HEK293 (cell line): ENCODE data around the gene SEMA3F.

Experiments used
- CTCF ChIA-PET: fragments of 350-600 bp; formaldehyde crosslinking; extraction: SDS; loops from one replicate; lab custom pipeline; 2021; ENCODE audit warnings: antibody characterized with exemption; lab: Yijun Ruan, JAX
- POLR2A ChIA-PET: fragments of 300-600 bp; formaldehyde crosslinking; extraction: SDS; loops from one replicate; lab custom pipeline; 2020; ENCODE audit warnings: antibody characterized with exemption, inconsistent platforms; lab: Yijun Ruan, JAX
- H3K27ac ChIP-seq: fragments of 200-500 bp; sonication (Bioruptor generic); 2 replicates; pipeline ENCODE4 v1.5.1; 2014; ENCODE audit warnings: low read depth, low read length, control low read depth, inconsistent platforms; ENCODE audit errors: extremely low read depth
- H3K36me3 ChIP-seq, 2 experiments: fragments of 200-500 bp in 1 of 2; sonication (Bioruptor generic) in 1 of 2; 1 replicate in 1 of 2; 2 replicates in 1 of 2; pipeline ENCODE4 v1.5.1; 2014 to 2017; ENCODE audit warnings: inconsistent platforms in 2 of 2, low read length in 2 of 2; ENCODE audit not compliant: control insufficient read depth in 2 of 2, insufficient read depth in 1 of 2
- H3K4me1 ChIP-seq: fragments of 200-500 bp; sonication (Bioruptor generic); 2 replicates; pipeline ENCODE4 v1.5.1; 2014; ENCODE audit warnings: mild to moderate bottlenecking, low read length, inconsistent platforms; ENCODE audit not compliant: control insufficient read depth, insufficient read depth
- H3K4me3 ChIP-seq: 2 replicates; pipeline ENCODE4 v1.5.1; 2011; ENCODE audit warnings: low read depth, mild to moderate bottlenecking, control low read depth, low read length, moderate library complexity
- H3K9me3 ChIP-seq: fragments of 200-500 bp; sonication (Bioruptor generic); 2 replicates; pipeline ENCODE4 v1.5.1; 2014; ENCODE audit warnings: low read depth, low read length, inconsistent platforms; ENCODE audit not compliant: control insufficient read depth, insufficient read depth
- GLI2 ChIP-seq: fragments of 450-650 bp; formaldehyde crosslinking; IDR thresholded peaks from 2 replicates; pipeline ENCODE4; 2017; ENCODE audit warnings: missing biosample characterization, missing genetic modification characterization, low read depth, borderline replicate concordance
- KLF1 ChIP-seq: fragments of 450-650 bp; formaldehyde crosslinking; IDR thresholded peaks from 2 replicates; pipeline ENCODE4 v1.5.1; 2016; ENCODE audit warnings: missing biosample characterization, missing genetic modification characterization
- OVOL3 ChIP-seq: fragments of 450-650 bp; formaldehyde crosslinking; IDR thresholded peaks from 2 replicates; pipeline ENCODE4 v1.5.1; 2016; ENCODE audit warnings: missing biosample characterization, missing genetic modification characterization
- WT1 ChIP-seq: fragments of 450-650 bp; formaldehyde crosslinking; IDR thresholded peaks from 2 replicates; pipeline ENCODE4 v1.5.1; 2016; ENCODE audit warnings: missing biosample characterization, missing genetic modification characterization
- ZBTB17 ChIP-seq: fragments of 450-650 bp; formaldehyde crosslinking; IDR thresholded peaks from 2 replicates; pipeline ENCODE4 v1.5.1; 2016; ENCODE audit warnings: missing biosample characterization, missing genetic modification characterization
- ZNF121 ChIP-seq: fragments of 450-650 bp; formaldehyde crosslinking; IDR thresholded peaks from 2 replicates; pipeline ENCODE4 v1.5.1; 2016; ENCODE audit warnings: missing biosample characterization, missing genetic modification characterization
- ZNF2 ChIP-seq: fragments of 450-650 bp; formaldehyde crosslinking; IDR thresholded peaks from 2 replicates; pipeline ENCODE4 v1.5.1; 2016; ENCODE audit warnings: missing biosample characterization, missing genetic modification characterization
- ZNF202 ChIP-seq: fragments of 450-650 bp; formaldehyde crosslinking; IDR thresholded peaks from 2 replicates; pipeline ENCODE4 v1.5.1; 2016; ENCODE audit warnings: missing biosample characterization, missing genetic modification characterization, borderline replicate concordance
- ZNF311 ChIP-seq: fragments of 450-650 bp; formaldehyde crosslinking; IDR thresholded peaks from 2 replicates; pipeline ENCODE4 v1.5.1; 2017; ENCODE audit warnings: missing biosample characterization, missing genetic modification characterization, borderline replicate concordance
- ZNF391 ChIP-seq: fragments of 450-650 bp; formaldehyde crosslinking; IDR thresholded peaks from 2 replicates; pipeline ENCODE4 v1.5.1; 2016; ENCODE audit warnings: low read depth, missing biosample characterization, missing genetic modification characterization, borderline replicate concordance
- ZNF560 ChIP-seq: fragments of 450-650 bp; formaldehyde crosslinking; IDR thresholded peaks from 2 replicates; pipeline ENCODE4 v1.5.1; 2017; ENCODE audit warnings: missing biosample characterization, missing genetic modification characterization, borderline replicate concordance
- ZNF623 ChIP-seq: fragments of 450-650 bp; formaldehyde crosslinking; IDR thresholded peaks from 2 replicates; pipeline ENCODE4 v1.5.1; 2016; ENCODE audit warnings: missing biosample characterization, missing genetic modification characterization
- ZNF629 ChIP-seq: fragments of 450-650 bp; formaldehyde crosslinking; IDR thresholded peaks from 2 replicates; pipeline ENCODE4 v1.5.1; 2017; ENCODE audit warnings: missing biosample characterization, missing genetic modification characterization
- TF ChIP-seq, protein P1 (sequence below): fragments of 450-650 bp; formaldehyde crosslinking; IDR thresholded peaks from 2 replicates; pipeline ENCODE4 v1.5.1; 2017; ENCODE audit warnings: missing biosample characterization, missing genetic modification characterization
- TF ChIP-seq, protein P2 (sequence below): fragments of 450-650 bp; formaldehyde crosslinking; IDR thresholded peaks from 2 replicates; pipeline ENCODE4 v1.5.1; 2016; ENCODE audit warnings: missing biosample characterization, missing genetic modification characterization
- TF ChIP-seq, protein P3 (sequence below): fragments of 450-650 bp; formaldehyde crosslinking; IDR thresholded peaks from 2 replicates; pipeline ENCODE4 v1.5.1; 2016; ENCODE audit warnings: missing biosample characterization, missing genetic modification characterization
- TF ChIP-seq, protein P4 (sequence below): fragments of 450-650 bp; formaldehyde crosslinking; IDR thresholded peaks from 2 replicates; pipeline ENCODE4 v1.5.1; 2016; ENCODE audit warnings: missing biosample characterization, missing genetic modification characterization

Gene SEMA3F

DNA sequence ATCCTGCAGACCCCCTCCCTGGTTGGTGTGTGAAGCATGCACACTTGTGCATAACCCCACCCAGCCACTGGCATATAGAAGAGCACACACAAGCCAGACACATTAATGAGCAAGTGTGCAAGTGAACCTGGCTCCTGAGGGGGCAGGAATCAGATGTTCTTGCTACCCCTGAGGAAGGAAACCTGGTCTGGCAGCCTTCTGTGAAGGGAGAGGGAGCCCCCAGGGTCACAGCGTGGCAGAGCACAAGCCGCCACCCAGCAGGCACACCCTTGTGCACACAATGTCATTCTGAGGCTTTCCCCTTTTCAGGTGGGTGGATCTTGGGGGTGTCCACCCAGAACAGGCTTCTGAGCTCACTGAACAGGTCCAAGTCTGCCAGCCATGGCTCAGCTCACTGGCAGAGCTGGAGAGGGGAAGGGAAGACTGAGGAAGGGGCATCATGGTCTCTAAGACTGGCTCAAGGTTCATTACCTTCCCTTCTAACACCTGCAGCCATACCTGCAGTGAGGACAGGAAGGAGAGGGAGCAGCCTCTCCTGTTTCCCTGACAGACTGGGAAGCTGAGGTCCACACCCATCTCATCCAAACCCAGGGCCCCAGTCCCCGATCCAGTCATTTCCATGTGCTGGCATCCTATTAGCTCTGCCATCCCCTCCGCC, 31.6 kb upstream of the SEMA3F start:
- no peak overlapping the region for H3K4me3 ChIP-seq
- peaks cover 7% of the 10 kb centered on the region for H3K4me1 ChIP-seq
- H3K27ac ChIP-seq = no peak overlapping the region
- H3K36me3 ChIP-seq = peaks cover 0 to 34% of the 10 kb centered on the region in 2 experiments; a peak in 1 of 3 replicates
- ChIA-PET POLR2A (interaction anchor here (1.0 kb wide), 1 partner anchor 10 kb away, joined by 4 read pairs; no protein-coding TSS in a partner anchor), CTCF (interaction anchor here (0.6 to 5.3 kb wide), 6 partner anchors 9 to 102 kb away, joined by 3 to 51 read pairs (median 4); partner anchors contain the start of gene GNAT1)
- no peaks in the 10 kb centered on the region for H3K9me3 ChIP-seq
- TF ChIP-seq KLF1 (tag by site-specific recombination) (peak; percentile 85), ZNF202 (tag by site-specific recombination) (no peak), ZBTB17 (tag by site-specific recombination) (peak; percentile 57)
- TF ChIP-seq, protein P1, sequence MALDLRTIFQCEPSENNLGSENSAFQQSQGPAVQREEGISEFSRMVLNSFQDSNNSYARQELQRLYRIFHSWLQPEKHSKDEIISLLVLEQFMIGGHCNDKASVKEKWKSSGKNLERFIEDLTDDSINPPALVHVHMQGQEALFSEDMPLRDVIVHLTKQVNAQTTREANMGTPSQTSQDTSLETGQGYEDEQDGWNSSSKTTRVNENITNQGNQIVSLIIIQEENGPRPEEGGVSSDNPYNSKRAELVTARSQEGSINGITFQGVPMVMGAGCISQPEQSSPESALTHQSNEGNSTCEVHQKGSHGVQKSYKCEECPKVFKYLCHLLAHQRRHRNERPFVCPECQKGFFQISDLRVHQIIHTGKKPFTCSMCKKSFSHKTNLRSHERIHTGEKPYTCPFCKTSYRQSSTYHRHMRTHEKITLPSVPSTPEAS (tag by site-specific recombination) = peak; percentile 10; the same call in 1 of the 2 replicates

DNA sequence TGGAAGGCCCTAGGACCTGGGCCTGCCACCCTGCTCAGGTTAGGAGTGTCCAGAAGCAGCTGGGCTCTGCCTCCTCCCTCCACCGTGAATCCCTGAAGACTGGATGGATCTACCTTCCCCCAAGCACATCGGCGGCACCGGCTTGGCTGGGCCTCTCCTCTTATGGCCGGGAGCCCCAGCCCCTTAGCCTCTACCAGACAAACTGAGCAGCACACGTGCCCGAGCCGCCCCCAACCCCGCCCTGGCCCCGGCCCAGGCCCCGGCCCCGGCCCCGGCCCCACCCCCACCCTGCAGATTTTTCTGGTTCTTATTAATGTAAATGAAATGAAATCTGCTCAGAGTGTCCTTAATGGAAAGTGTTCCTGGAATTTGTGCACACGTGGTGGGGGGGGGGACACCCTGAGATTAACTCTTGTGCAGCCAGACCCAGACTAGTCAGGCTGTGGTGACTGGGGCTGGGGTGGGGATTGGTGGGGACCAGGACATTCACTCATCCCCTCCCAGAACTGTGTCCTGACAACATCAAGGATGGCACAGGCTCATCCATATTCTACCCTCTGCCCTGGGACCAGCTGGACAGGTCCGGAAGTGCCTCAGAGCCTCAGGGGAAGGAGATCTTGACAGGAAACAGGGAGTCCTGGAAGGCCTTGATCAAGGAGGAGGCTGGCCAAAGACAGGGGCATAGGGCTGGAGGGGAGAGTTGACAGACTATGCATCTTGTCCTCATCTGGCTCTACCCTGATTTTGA, 30.9 kb upstream of the SEMA3F start:
- no peak for TF ChIP-seq GLI2 (tag by site-specific recombination)
- TF ChIP-seq WT1 (tag by site-specific recombination) = no peak
- no peak for TF ChIP-seq OVOL3 (tag by site-specific recombination)
- TF ChIP-seq, protein P2, sequence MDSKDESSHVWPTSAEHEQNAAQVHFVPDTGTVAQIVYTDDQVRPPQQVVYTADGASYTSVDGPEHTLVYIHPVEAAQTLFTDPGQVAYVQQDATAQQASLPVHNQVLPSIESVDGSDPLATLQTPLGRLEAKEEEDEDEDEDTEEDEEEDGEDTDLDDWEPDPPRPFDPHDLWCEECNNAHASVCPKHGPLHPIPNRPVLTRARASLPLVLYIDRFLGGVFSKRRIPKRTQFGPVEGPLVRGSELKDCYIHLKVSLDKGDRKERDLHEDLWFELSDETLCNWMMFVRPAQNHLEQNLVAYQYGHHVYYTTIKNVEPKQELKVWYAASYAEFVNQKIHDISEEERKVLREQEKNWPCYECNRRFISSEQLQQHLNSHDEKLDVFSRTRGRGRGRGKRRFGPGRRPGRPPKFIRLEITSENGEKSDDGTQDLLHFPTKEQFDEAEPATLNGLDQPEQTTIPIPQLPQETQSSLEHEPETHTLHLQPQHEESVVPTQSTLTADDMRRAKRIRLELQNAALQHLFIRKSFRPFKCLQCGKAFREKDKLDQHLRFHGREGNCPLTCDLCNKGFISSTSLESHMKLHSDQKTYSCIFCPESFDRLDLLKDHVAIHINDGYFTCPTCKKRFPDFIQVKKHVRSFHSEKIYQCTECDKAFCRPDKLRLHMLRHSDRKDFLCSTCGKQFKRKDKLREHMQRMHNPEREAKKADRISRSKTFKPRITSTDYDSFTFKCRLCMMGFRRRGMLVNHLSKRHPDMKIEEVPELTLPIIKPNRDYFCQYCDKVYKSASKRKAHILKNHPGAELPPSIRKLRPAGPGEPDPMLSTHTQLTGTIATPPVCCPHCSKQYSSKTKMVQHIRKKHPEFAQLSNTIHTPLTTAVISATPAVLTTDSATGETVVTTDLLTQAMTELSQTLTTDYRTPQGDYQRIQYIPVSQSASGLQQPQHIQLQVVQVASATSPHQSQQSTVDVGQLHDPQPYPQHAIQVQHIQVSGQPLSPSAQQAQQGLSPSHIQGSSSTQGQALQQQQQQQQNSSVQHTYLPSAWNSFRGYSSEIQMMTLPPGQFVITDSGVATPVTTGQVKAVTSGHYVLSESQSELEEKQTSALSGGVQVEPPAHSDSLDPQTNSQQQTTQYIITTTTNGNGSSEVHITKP (tag by site-specific recombination) = peak; percentile 69
- no peak for TF ChIP-seq ZNF629 (tag by site-specific recombination)
- no peak for TF ChIP-seq ZNF121 (tag by site-specific recombination)
- TF ChIP-seq ZNF623 (tag by site-specific recombination) = no peak
- TF ChIP-seq, all 188 proteins: peak for 1
- CTCF ChIA-PET = interaction anchor here (0.6 to 5.3 kb wide), 4 partner anchors 8 to 101 kb away, joined by 3 to 29 read pairs (median 4); partner anchors contain the start of gene GNAT1
- Histone ChIP-seq H3K4me1 (peaks cover 7% of the 10 kb centered on the region), H3K4me3 (no peak overlapping the region), H3K27ac (no peak overlapping the region), H3K9me3 (no peaks in the 10 kb centered on the region), H3K36me3 (peaks cover 0 to 27% of the 10 kb centered on the region in 2 experiments; a peak in 1 of 3 replicates)
- POLR2A ChIA-PET = interaction anchor here (1.0 kb wide), 1 partner anchor 10 kb away, joined by 4 read pairs; no protein-coding TSS in a partner anchor

DNA sequence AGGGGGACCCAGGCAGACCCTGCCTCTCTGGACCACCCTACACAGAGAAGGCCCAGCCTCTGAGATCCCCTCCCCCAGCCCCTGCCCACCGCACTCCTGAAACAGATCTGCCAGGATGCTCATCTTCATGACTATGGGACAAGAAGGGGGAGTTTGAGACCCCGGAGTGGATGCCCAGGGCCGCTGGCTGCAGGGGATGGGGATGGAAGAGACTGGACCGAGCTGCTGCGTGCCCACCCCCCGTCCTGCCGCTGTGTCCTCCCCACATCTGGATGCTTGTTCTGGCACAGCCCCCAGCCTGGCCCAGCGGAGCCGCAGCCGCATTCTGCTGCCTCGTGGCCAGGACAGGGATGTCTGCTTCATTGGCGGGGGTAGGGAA, 30.3 kb upstream of the SEMA3F start:
- Histone ChIP-seq H3K4me1 (peaks cover 7% of the 10 kb centered on the region), H3K9me3 (no peaks in the 10 kb centered on the region), H3K4me3 (no peak overlapping the region), H3K36me3 (peaks cover 0 to 22% of the 10 kb centered on the region in 2 experiments; a peak in 1 of 3 replicates), H3K27ac (no peak overlapping the region)
- ChIA-PET CTCF (no interaction called here), POLR2A (no interaction called here)
- TF ChIP-seq ZNF391 (tag by site-specific recombination) (no peak), ZNF560 (tag by site-specific recombination) (no peak), ZNF311 (tag by site-specific recombination) (no peak), OVOL3 (tag by site-specific recombination) (no peak), ZNF2 (tag by site-specific recombination) (no peak)
- TF ChIP-seq, protein P3, sequence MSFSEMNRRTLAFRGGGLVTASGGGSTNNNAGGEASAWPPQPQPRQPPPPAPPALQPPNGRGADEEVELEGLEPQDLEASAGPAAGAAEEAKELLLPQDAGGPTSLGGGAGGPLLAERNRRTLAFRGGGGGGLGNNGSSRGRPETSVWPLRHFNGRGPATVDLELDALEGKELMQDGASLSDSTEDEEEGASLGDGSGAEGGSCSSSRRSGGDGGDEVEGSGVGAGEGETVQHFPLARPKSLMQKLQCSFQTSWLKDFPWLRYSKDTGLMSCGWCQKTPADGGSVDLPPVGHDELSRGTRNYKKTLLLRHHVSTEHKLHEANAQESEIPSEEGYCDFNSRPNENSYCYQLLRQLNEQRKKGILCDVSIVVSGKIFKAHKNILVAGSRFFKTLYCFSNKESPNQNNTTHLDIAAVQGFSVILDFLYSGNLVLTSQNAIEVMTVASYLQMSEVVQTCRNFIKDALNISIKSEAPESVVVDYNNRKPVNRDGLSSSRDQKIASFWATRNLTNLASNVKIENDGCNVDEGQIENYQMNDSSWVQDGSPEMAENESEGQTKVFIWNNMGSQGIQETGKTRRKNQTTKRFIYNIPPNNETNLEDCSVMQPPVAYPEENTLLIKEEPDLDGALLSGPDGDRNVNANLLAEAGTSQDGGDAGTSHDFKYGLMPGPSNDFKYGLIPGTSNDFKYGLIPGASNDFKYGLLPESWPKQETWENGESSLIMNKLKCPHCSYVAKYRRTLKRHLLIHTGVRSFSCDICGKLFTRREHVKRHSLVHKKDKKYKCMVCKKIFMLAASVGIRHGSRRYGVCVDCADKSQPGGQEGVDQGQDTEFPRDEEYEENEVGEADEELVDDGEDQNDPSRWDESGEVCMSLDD (tag by site-specific recombination) = no peak
- TF ChIP-seq, protein P4, sequence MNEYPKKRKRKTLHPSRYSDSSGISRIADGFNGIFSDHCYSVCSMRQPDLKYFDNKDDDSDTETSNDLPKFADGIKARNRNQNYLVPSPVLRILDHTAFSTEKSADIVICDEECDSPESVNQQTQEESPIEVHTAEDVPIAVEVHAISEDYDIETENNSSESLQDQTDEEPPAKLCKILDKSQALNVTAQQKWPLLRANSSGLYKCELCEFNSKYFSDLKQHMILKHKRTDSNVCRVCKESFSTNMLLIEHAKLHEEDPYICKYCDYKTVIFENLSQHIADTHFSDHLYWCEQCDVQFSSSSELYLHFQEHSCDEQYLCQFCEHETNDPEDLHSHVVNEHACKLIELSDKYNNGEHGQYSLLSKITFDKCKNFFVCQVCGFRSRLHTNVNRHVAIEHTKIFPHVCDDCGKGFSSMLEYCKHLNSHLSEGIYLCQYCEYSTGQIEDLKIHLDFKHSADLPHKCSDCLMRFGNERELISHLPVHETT = no peak
